Naive B cell (primary cell): ENCODE data around the gene SFMBT1. TPM values are rescaled to one million over a fixed set of nuclear protein-coding genes. Genes with fewer than 3 reads are reported as not detected.

Experiments used
- ATAC-seq, 2 donors: fragments of 150-1000 bp; cut with Tn5 transposase; 2 replicates each; pipeline ENCODE4 v1.10.0; 2021; ENCODE audit warnings: low read depth in 2 of 2, mild to moderate bottlenecking in 2 of 2, moderate library complexity in 2 of 2
- DNase-seq: peaks from one replicate; pipeline ENCODE4 v3.0.0; 2022
- H3K27ac Mint-ChIP-seq, 6 donors: one replicate each; pipeline ENCODE4 v1.8.0; 2020 to 2022; ENCODE audit warnings: mild to moderate bottlenecking in 6 of 6, mixed read lengths in 6 of 6, moderate library complexity in 5 of 6, inconsistent platforms in 2 of 6
- H3K27me3 Mint-ChIP-seq, 3 donors: one replicate each; pipeline ENCODE4 v1.8.0; 2021 to 2022; ENCODE audit warnings: mixed read lengths in 3 of 3, mild to moderate bottlenecking in 1 of 3
- H3K36me3 Mint-ChIP-seq, 2 donors: one replicate each; pipeline ENCODE4 v1.8.0; 2020 to 2022; ENCODE audit warnings: mixed read lengths in 2 of 2, inconsistent platforms in 1 of 2, mild to moderate bottlenecking in 1 of 2
- H3K4me1 Mint-ChIP-seq, 3 donors: one replicate each; pipeline ENCODE4 v1.8.0; 2020 to 2022; ENCODE audit warnings: mixed read lengths in 3 of 3, inconsistent platforms in 1 of 3, mild to moderate bottlenecking in 1 of 3, moderate library complexity in 1 of 3
- H3K4me3 Mint-ChIP-seq, 8 donors: one replicate each; pipeline ENCODE4 v1.8.0; 2020 to 2022; ENCODE audit warnings: mild to moderate bottlenecking in 8 of 8, mixed read lengths in 8 of 8, moderate library complexity in 8 of 8, inconsistent platforms in 2 of 8
- H3K9me3 Mint-ChIP-seq, 7 donors: one replicate each; pipeline ENCODE4 v1.8.0; 2020 to 2022; ENCODE audit warnings: mixed read lengths in 7 of 7, mild to moderate bottlenecking in 5 of 7, inconsistent platforms in 2 of 7, moderate library complexity in 1 of 7
- polyA plus RNA-seq, 6 donors: library from polyadenylated mRNA; unstranded; fragments of 300-500 nt; fragmentation: Illumina TruSeq; gene quantifications; one replicate each; pipeline ENCODE4 v1.2.3, GENCODE V29; 2021; ENCODE audit warnings: low read depth in 6 of 6

The SFMBT1 gene, protein sequence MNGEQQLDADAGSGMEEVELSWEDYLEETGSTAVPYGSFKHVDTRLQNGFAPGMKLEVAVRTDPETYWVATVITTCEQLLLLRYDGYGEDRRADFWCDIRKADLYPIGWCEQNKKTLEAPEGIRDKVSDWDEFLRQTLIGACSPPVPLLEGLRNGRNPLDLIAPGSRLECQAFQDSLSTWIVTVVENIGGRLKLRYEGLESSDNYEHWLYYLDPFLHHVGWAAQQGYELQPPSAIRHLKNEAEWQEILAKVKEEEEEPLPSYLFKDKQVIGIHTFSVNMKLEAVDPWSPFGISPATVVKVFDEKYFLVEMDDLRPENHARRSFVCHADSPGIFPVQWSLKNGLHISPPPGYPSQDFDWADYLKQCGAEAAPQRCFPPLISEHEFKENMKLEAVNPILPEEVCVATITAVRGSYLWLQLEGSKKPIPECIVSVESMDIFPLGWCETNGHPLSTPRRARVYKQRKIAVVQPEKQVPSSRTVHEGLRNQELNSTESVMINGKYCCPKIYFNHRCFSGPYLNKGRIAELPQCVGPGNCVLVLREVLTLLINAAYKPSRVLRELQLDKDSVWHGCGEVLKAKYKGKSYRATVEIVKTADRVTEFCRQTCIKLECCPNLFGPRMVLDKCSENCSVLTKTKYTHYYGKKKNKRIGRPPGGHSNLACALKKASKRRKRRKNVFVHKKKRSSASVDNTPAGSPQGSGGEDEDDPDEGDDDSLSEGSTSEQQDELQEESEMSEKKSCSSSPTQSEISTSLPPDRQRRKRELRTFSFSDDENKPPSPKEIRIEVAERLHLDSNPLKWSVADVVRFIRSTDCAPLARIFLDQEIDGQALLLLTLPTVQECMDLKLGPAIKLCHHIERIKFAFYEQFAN
- polyA plus RNA-seq = 10 to 100 TPM in 5 of 6 donors, 1 to 10 TPM in 1; 2.2 to 22.5 (median 19.6) TPM

DNA sequence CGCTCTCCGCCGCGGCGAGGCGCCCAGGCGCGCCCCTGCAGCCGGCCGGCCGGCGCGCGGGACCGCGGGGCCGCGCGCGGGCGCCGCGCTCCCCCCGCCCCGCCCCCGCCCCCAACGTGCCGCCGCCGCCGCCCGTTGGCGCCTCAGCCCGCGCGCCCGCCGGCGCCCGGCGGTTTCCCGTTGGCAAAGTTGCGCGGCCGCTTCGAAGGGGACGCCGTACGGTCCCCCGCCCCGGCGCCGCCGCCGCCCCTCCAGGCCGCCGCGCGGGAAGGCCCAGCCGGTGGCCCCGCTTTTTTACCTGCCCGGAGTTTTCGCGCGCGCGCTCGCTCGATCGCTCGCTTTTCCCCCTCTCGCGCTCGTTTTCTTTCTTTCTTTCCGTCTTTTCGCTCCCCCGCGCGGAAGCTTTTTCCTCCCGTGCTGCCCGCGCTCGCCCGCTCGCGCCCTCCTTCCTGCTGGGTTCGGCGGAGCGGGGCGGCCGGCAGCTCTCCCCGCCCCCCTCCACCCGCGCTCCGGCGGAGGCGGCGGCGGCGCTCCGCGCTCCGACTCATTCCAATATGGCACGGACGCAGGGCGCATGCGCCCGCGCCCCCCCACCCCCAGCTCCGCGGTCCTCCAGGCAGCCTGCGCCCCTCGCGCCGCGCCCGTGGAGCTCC, at the start of gene SFMBT1:
TSS of gene SFMBT1 (minus strand) at position 556 of the 653 bp plus-strand sequence. CDS start 76,945 bp downstream, outside the sequence.
- ATAC-seq = peak; percentile 53 to 55
- peak; percentile 72 for DNase-seq
- Mint-ChIP-seq H3K9me3 (no peaks in the 10 kb centered on the region), H3K27ac (peak within 1 kb of the TSS; percentile 92 to 98 (median 95)), H3K27me3 (no peaks in the 10 kb centered on the region), H3K4me3 (peak within 1 kb of the TSS; percentile 91 to 98 (median 96)), H3K36me3 (no peaks in the 10 kb centered on the region), H3K4me1 (peaks cover 16 to 39% (median 22%) of the 10 kb centered on the region in 3 donors)

DNA sequence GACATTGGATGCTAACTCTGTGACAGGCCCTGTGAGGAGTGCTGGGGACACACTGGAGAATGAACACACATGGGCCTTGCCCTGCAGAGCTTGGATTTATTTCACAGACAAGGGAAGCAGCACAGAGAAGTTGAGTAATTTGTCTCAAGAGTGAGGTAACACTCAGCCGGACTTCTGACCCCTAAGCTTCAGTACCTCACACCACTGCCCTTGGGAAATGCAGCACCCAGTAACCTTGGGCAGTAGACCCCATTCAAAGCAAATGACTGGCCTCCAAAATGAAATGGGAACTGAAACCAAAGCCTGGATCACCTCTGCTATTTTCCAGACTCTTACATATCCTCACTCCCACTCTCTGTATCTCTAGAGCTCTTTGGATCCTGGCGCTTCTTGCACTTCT, 47.1 kb upstream of the SFMBT1 start:
- Mint-ChIP-seq H3K36me3 (no peaks in the 10 kb centered on the region), H3K27me3 (no peaks in the 10 kb centered on the region), H3K9me3 (no peaks in the 10 kb centered on the region), H3K4me3 (no peak overlapping the region), H3K27ac (no peak overlapping the region), H3K4me1 (no peaks in the 10 kb centered on the region)
- no peak for DNase-seq
- ATAC-seq = no peak

- Mint-ChIP-seq H3K36me3 (no peaks in the 10 kb centered on the region), H3K27me3 (no peaks in the 10 kb centered on the region), H3K27ac (peak overlapping the region in 2 of 6 donors; percentile 56 to 85), H3K4me3 (no peak overlapping the region), H3K4me1 (no peaks in the 10 kb centered on the region), H3K9me3 (no peaks in the 10 kb centered on the region)
- no peak for ATAC-seq
- no peak for DNase-seq
These were observed 46.3 kb upstream of the SFMBT1 start for GRCh38 chr3:53092216-53092615.

- ATAC-seq (no peak), DNase-seq (no peak)
- Mint-ChIP-seq H3K9me3 (no peaks in the 10 kb centered on the region), H3K27ac (no peak overlapping the region), H3K4me3 (no peak overlapping the region), H3K27me3 (no peaks in the 10 kb centered on the region), H3K36me3 (no peaks in the 10 kb centered on the region), H3K4me1 (no peaks in the 10 kb centered on the region)
These were observed 45.1 kb upstream of the SFMBT1 start for GRCh38 chr3:53091011-53091410.

GRCh38 chr3:53089511-53089910, 43.6 kb upstream of the SFMBT1 start:
- ATAC-seq (no peak), DNase-seq (no peak)
- no peaks in the 10 kb centered on the region for H3K27me3 Mint-ChIP-seq
- no peak overlapping the region for H3K4me3 Mint-ChIP-seq
- H3K4me1 Mint-ChIP-seq = no peaks in the 10 kb centered on the region
- peak overlapping the region in 2 of 6 donors; percentile 66 to 75 for H3K27ac Mint-ChIP-seq
- H3K36me3 Mint-ChIP-seq = no peaks in the 10 kb centered on the region
- H3K9me3 Mint-ChIP-seq = no peaks in the 10 kb centered on the region

GRCh38 chr3:53085476-53085875, 39.6 kb upstream of the SFMBT1 start:
- Mint-ChIP-seq H3K4me3 (no peak overlapping the region), H3K9me3 (no peaks in the 10 kb centered on the region), H3K27ac (no peak overlapping the region), H3K27me3 (no peaks in the 10 kb centered on the region), H3K36me3 (no peaks in the 10 kb centered on the region), H3K4me1 (no peaks in the 10 kb centered on the region)
- DNase-seq (no peak), ATAC-seq (no peak)

- DNase-seq (no peak), ATAC-seq (no peak)
- Mint-ChIP-seq H3K27ac (peak overlapping the region in 4 of 6 donors; percentile 58 to 84 (median 74)), H3K4me1 (no peaks in the 10 kb centered on the region), H3K36me3 (no peaks in the 10 kb centered on the region), H3K4me3 (no peak overlapping the region), H3K27me3 (no peaks in the 10 kb centered on the region), H3K9me3 (no peaks in the 10 kb centered on the region)
These were observed 38.6 kb upstream of the SFMBT1 start for GRCh38 chr3:53084310-53085001.

DNA sequence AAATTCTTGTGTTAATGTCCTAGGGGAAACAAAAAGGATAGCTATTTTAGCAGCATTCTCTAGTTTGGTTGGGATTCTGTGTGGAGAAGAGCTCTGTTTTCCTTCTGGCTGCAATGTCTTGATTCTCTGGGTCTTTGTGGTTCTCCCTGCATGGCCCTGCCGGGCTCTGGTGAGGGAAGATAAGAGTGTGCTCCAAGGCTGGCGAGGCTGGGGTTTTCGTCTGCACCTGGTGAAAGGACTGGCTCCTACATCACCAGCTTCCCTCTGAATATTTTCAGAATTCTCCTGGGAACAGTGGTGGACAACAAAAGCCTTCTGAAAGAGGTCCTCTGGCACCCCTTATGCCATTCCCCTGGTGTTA, 38.1 kb upstream of the SFMBT1 start:
- H3K4me1 Mint-ChIP-seq = no peaks in the 10 kb centered on the region
- no peaks in the 10 kb centered on the region for H3K36me3 Mint-ChIP-seq
- no peak for DNase-seq
- H3K9me3 Mint-ChIP-seq = no peaks in the 10 kb centered on the region
- H3K27ac Mint-ChIP-seq = peak overlapping the region in 5 of 6 donors; percentile 12 to 81 (median 66)
- no peak for ATAC-seq
- no peak overlapping the region for H3K4me3 Mint-ChIP-seq
- no peaks in the 10 kb centered on the region for H3K27me3 Mint-ChIP-seq

DNA sequence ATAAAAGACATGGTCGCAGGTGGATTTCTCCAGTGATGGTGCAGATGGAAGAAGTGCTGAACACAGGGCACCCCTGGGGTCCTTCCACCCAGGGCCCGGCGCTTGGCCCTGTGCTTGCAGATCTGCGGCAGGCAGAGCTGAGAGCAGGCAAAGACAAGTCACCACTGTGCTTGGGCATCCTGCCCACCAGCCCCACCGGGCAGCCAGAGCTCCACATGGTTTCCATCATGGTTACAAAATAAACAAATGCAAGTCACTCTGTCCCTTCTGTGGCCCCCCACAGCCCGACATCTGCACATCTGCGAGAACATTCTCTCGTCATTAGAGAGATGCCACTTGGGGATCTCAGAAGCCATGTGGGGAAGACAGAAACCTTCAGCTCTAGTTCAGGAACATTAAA, 37.6 kb upstream of the SFMBT1 start:
- ATAC-seq (no peak), DNase-seq (no peak)
- Mint-ChIP-seq H3K9me3 (no peaks in the 10 kb centered on the region), H3K27me3 (no peaks in the 10 kb centered on the region), H3K4me1 (no peaks in the 10 kb centered on the region), H3K27ac (peak overlapping the region in 2 of 6 donors; percentile 66 to 73), H3K36me3 (no peaks in the 10 kb centered on the region), H3K4me3 (no peak overlapping the region)

DNA sequence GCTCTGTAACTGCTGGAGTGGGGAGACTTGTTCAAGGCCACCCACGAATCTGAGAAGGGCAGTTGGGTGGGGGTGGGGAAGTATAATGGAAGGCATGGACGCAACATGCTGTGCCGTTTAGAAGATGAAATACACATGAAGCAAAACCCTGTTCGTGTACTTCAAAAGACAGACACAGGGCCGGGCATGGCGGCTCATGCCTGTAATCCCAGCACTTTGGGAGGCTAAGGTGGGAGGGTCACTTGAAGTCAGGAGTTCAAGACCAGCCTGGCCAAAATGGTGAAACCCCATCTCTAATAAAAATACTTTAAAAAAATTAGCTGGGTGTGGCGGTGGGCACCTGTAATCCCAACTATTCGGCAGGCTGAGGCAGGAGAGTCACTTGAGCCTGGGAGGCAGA, 36.9 kb upstream of the SFMBT1 start:
- Mint-ChIP-seq H3K4me1 (no peaks in the 10 kb centered on the region), H3K27me3 (no peaks in the 10 kb centered on the region), H3K9me3 (no peaks in the 10 kb centered on the region), H3K36me3 (no peaks in the 10 kb centered on the region), H3K27ac (no peak overlapping the region), H3K4me3 (no peak overlapping the region)
- no peak for ATAC-seq
- no peak for DNase-seq

DNA sequence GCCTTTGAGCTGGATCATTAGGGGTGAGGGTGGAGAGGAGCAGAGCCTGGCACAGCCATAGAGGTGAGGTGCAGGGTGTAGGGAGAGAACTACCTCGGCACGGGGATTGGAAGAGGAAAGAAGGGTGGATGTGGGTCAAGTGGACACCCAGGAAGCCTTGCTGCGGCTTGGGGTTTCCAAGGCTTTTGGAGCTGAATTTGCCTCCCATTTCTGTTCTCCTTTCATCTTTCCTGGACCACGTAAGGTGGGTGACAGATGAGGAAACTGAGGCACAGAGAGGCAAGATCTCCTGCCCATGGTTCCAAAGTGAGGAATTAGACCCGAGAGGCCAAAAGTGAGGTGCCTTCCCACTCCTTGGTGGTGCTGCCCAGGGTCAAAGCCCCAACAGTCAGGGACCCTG, 35.4 kb upstream of the SFMBT1 start:
- no peaks in the 10 kb centered on the region for H3K9me3 Mint-ChIP-seq
- H3K4me3 Mint-ChIP-seq = no peak overlapping the region
- DNase-seq = no peak
- no peak for ATAC-seq
- H3K27me3 Mint-ChIP-seq = no peaks in the 10 kb centered on the region
- no peaks in the 10 kb centered on the region for H3K4me1 Mint-ChIP-seq
- no peaks in the 10 kb centered on the region for H3K36me3 Mint-ChIP-seq
- peak overlapping the region in 1 of 6 donors; percentile 26 for H3K27ac Mint-ChIP-seq

DNA sequence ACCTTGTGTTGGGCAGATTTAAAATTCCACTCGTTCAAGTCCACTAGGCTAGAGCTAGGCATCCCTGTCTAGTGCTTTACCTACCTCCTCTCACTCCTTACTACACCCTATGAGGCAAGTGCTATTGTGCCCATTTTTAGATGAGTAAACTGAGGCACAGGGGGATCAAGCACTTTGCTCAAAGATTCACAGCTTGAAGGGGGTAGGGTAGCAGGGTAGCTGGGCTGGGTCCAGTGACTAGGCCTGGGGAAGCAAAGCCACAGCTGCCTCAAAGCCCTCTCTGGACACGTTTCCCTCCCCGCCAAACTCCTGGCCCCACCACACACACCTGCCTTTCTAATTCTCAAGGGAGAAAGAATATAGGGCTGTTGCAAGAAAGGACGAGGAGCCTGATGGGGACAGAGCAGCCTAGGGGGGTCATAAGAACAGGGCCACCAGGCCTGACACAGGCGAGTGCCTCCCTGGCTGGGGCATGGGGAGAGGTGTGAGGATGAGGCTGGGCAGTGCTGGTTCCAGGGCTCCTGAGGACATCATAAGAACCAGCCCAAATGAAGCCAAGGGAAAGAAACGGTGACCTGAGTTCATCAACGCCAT, 34.8 kb upstream of the SFMBT1 start:
- Mint-ChIP-seq H3K9me3 (no peaks in the 10 kb centered on the region), H3K27me3 (no peaks in the 10 kb centered on the region), H3K4me1 (no peaks in the 10 kb centered on the region), H3K4me3 (no peak overlapping the region), H3K27ac (peak overlapping the region in 2 of 6 donors; percentile 26 to 54), H3K36me3 (no peaks in the 10 kb centered on the region)
- ATAC-seq = no peak
- no peak for DNase-seq
